Psoas muscle (tissue), 8 donors: ENCODE data around the gene LRP1. TPM values are rescaled to one million over a fixed set of nuclear protein-coding genes. Genes with fewer than 3 reads are reported as not detected.

Experiments
- ATAC-seq, 4 donors: fragments of 200-7000 bp; cut with Tn5 transposase; one replicate each; pipeline ENCODE4 v1.9.1; 2020; ENCODE audit warnings: moderate library complexity in 3 of 4, mild to moderate bottlenecking in 2 of 4
- DNase-seq, 2 donors: peaks; one replicate each; pipeline ENCODE4 v3.0.0-alpha.2; 2020
- H3K27ac ChIP-seq: fragments of 200-600 bp; one replicate; pipeline ENCODE4 v1.8.0; 2022
- H3K27me3 ChIP-seq, 3 donors: fragments of 200-600 bp in 1 of 3; one replicate each; pipeline versions ENCODE4 v1.6.1 to v1.8.0; 2013 to 2022; ENCODE audit warnings: low read length in 2 of 3, mild to moderate bottlenecking in 2 of 3, moderate library complexity in 1 of 3; ENCODE audit not compliant: insufficient read depth in 3 of 3
- H3K36me3 ChIP-seq, 2 donors: fragments of 200-600 bp in 1 of 2; one replicate each; pipeline versions ENCODE4 v1.6.1 to v1.8.0; 2013 to 2022; ENCODE audit warnings: low read depth in 1 of 2, mild to moderate bottlenecking in 1 of 2, moderate library complexity in 1 of 2; ENCODE audit not compliant: insufficient read depth in 1 of 2
- H3K4me1 ChIP-seq: fragments of 200-600 bp; one replicate; pipeline ENCODE4 v1.8.0; 2022
- H3K4me3 ChIP-seq: fragments of 200-600 bp; one replicate; pipeline ENCODE4 v1.8.0; 2022; ENCODE audit warnings: mild to moderate bottlenecking
- H3K9me3 ChIP-seq: fragments of 200-600 bp; one replicate; pipeline ENCODE4 v1.8.0; 2022
- CTCF ChIP-seq: fragments of 200-600 bp; IDR thresholded peaks from one replicate; pipeline ENCODE4 v1.8.0; 2022; ENCODE audit warnings: antibody characterized with exemption
- WGBS, 3 donors: extraction: QIAGEN DNeasy Blood & Tissue Kit; methylation state at CpG; one replicate each; pipeline versions ENCODE4 v1.1.6 to v1.1.7; 2013; 5-methylcytosine and 5-hydroxymethylcytosine counted together
- intact Hi-C, 2 donors: fragments of 100-400 bp; cut with DNase I; formaldehyde crosslinking; loops; one replicate each; pipeline versions ENCODE4 v1.11.0 to v1.14.2; 2022
- polyA plus RNA-seq, 3 donors: library from polyadenylated mRNA; stranded (reverse); fragments of 200-250 nt; gene quantifications; one replicate each; pipeline ENCODE4 v1.2.3, GENCODE V29; 2013
- total RNA-seq, 4 donors: library from RNA; stranded (reverse); fragmentation: NEBNext Ultra II Directional in 2 of 4; extraction: Animal tissue kit (Norgen Biotek cat#: 25700) in 2 of 4; gene quantifications; one replicate each; pipeline versions ENCODE4 v1.2.1 to v1.2.4, GENCODE V29; 2021 to 2023
- donor health status: healthy with polysubstance abuse.
- donor health status: DM: no; HTN: no; CAD: no; lungs with moderate emphysema.
- donor health status: Bipolar disorder and iron deficiency.
- donor health status: healthy.
- donor health status: DM: yes; HTN: yes; CAD: no.
- donor health status: DM: no; HTN: no; CAD: no.
- donor health status: DM: no; HTN: no; CAD: no.
- donor health status: DM: yes; HTN: yes; CAD: no.

The LRP1 gene
- total and polyA plus RNA-seq, 7 donors = 10.7 to 50.6 (median 33.1) TPM

- intact Hi-C loops = loop anchor here (1.0 to 5.0 kb wide), 4 partner anchors 59 to 115 kb away; no protein-coding TSS in a partner anchor
- Histone ChIP-seq H3K4me1 (no peaks in the 10 kb centered on the region), H3K27me3 (no peaks in the 10 kb centered on the region), H3K27ac (no peak overlapping the region), H3K9me3 (no peaks in the 10 kb centered on the region), H3K4me3 (no peak overlapping the region), H3K36me3 (peaks cover 0 to 57% of the 10 kb centered on the region in 2 donors)
- TF ChIP-seq CTCF = no peak
- 92 to 96% (median 93%) methylated on average over 22 of the region's 22 CpGs for WGBS, 3 donors
- DNase-seq (no peak), ATAC-seq (no peak)
Measured at GRCh38 chr12:57183939-57184725, 55.8 kb downstream of the LRP1 start.

- WGBS, 3 donors = 84 to 93% (median 86%) methylated on average over 20 to 25 of the region's 25 CpGs
- no peak for TF ChIP-seq CTCF
- Histone ChIP-seq H3K9me3 (no peaks in the 10 kb centered on the region), H3K4me1 (no peaks in the 10 kb centered on the region), H3K4me3 (no peak overlapping the region), H3K27me3 (no peaks in the 10 kb centered on the region), H3K27ac (no peak overlapping the region), H3K36me3 (peaks cover 0 to 45% of the 10 kb centered on the region in 2 donors)
- DNase-seq (no peak), ATAC-seq (no peak)
- intact Hi-C loops = loop anchor here in 1 of 2 donors (2.0 kb wide), 1 partner anchor 117 kb away; no protein-coding TSS in a partner anchor
Measured at GRCh38 chr12:57185403-57185802, 57.1 kb downstream of the LRP1 start.

GRCh38 chr12:57185906-57186508, 57.7 kb downstream of the LRP1 start:
- no peaks in the 10 kb centered on the region for H3K9me3 ChIP-seq
- 82 to 86% (median 82%) methylated on average over 12 of the region's 12 CpGs for WGBS, 3 donors
- TF ChIP-seq CTCF = no peak
- ATAC-seq = no peak
- H3K4me1 ChIP-seq = no peaks in the 10 kb centered on the region
- H3K27ac ChIP-seq = no peak overlapping the region
- peaks cover 0 to 42% of the 10 kb centered on the region in 2 donors for H3K36me3 ChIP-seq
- no peaks in the 10 kb centered on the region for H3K27me3 ChIP-seq
- H3K4me3 ChIP-seq = no peak overlapping the region
- no peak for DNase-seq
- intact Hi-C loops = loop anchor here in 1 of 2 donors (2.0 kb wide), 1 partner anchor 117 kb away; no protein-coding TSS in a partner anchor

GRCh38 chr12:57187222-57188089, 59.2 kb downstream of the LRP1 start:
- Histone ChIP-seq H3K27ac (no peak overlapping the region), H3K9me3 (no peaks in the 10 kb centered on the region), H3K4me3 (no peak overlapping the region), H3K27me3 (no peaks in the 10 kb centered on the region), H3K4me1 (no peaks in the 10 kb centered on the region), H3K36me3 (peaks cover 0 to 40% of the 10 kb centered on the region in 2 donors)
- 69 to 74% (median 70%) methylated on average over 21 of the region's 21 CpGs for WGBS, 3 donors
- no peak for DNase-seq
- no peak for ATAC-seq
- intact Hi-C loops = no loop called here
- TF ChIP-seq CTCF = no peak
